HuH-7 (cell line): ENCODE results near the gene ISL1.

Source experiments
- DNase-seq: peaks from one replicate; pipeline ENCODE4 v3.0.0; 2011; ENCODE audit warnings: low spot score

ISL1 gene

DNA sequence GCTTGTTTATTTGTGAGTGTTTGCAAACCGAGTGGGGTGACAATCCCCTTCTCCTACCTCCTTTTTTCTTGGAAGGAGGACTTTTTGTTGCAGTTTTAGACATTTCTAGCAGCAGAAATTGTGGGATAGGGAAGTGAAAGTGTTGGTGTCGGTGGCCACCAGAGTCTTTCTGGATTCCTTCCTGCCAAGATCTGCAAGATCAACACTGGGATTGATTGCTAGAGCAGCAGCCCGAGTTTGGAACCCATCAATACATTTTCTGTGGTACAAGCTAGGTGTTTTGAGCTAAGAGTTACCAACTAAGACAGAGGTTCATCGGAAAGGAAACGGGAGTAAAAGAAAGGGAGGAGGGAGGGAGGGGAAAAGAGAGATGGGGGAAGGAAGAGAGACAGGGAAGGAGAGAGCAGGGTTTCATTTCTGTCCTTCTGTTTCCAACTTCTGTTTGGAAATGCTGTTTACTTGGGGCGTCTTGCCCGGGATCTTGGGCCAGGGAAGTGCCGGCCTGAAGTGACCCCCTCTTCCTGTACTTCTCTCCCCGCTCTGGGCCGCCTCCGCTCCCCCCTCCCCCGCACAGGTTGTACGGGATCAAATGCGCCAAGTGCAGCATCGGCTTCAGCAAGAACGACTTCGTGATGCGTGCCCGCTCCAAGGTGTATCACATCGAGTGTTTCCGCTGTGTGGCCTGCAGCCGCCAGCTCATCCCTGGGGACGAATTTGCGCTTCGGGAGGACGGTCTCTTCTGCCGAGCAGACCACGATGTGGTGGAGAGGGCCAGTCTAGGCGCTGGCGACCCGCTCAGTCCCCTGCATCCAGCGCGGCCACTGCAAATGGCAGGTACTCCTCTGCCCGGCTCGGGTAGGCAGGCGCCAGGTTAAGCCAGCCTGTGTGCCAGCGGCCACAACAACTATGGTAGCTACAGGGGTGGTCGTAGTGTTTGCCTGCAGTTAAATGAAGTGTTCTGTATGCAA is 4.0 kb downstream of the ISL1 start:
- no peak for DNase-seq

- DNase-seq = no peak
These were observed 4.6 kb downstream of the ISL1 start for GRCh38 chr5:51387884-51388275.

DNA sequence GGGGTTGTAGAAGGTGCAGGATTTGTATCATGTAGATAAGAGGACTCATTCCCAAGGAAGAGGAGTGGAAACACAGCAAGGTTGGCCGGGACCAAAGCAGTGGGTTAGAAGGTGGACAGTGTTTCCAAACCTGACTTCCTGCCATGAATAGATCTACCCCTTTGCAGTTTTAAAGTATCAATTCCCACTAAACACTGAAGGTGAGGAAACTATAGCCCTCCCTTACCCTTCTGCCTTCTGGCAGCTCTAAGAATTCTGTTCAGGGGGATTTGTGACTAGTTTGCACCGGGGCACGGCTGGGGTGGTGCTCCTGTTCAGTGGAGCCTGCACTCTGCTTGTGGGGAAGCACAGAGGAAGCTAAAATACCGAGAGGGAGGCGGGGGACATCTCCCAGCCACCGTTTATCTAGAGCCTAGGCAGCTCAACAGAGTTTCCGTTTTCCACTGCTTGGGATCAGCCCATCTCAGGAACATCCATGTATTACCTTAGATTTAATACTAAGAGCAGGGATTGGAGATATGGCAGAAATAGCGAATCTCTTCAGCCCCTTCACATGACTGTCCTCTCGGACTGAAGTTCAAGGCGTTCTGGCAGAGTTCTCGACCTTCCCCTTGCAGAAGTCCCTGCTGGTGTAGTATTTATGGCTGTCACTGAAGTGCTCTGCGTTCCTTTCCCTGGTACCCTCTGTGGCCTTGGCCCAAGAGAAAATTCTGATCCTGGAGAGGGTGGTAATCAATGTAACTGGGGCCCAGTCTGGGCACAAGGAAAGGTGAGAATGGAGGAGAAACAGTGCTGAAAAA is 5.4 kb downstream of the ISL1 start:
- no peak for DNase-seq

DNA sequence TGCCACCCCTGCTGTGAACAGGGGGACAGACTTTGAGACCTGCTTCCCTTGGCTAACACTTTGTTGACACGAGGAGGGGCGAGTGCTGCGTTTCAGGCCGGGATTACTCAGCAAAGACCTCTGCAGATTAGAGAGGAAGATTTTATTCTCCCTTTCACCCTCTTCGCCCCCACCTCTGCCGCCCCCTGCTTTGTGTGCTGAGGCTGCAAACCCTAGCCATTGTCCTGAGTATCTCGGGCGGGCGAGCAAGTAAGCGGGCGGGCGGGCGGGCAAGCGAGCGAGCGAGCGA is 6.0 kb downstream of the ISL1 start:
- no peak for DNase-seq

DNA sequence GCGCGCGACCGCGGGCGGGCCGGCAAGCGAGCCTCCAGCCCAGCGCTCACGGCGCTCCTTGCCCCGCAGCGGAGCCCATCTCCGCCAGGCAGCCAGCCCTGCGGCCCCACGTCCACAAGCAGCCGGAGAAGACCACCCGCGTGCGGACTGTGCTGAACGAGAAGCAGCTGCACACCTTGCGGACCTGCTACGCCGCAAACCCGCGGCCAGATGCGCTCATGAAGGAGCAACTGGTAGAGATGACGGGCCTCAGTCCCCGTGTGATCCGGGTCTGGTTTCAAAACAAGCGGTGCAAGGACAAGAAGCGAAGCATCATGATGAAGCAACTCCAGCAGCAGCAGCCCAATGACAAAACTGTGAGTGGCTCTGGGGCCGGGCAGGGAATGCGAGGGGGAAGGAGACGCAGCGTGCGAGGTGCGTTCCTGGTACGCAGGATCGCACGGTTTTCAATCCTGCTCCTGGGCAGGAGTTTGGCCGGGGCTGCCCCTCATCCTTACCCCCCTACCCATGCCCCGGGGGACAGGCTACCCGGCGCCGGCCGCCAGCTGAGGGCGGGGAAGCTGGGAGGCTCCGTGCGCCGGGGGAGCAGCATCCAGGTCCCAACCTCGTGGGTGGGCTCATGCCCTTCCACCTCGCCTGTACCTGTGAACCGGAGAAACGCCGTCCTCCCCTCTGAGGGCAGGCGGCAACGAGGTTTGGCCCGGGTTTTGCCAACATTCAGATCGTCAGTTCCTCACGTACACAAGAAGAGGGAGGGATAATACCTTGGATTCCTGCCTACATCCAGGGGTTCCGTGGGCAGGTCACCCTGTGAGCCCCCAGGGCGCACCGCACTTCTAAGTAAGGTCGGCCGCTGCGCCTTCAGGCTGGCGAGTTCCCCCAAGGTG is 6.6 kb downstream of the ISL1 start:
- no peak for DNase-seq

DNA sequence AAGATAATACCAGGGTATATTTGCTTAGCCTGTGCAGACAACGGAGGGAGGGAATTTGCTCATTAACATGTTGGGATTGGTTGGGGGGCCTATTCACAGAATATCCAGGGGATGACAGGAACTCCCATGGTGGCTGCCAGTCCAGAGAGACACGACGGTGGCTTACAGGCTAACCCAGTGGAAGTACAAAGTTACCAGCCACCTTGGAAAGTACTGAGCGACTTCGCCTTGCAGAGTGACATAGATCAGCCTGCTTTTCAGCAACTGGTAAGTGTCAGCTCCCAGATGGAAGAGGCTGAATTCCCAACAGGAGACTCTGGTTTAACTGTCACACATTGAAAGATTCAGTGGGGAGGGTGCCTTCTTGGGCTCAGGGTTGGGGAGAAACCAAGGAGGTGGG is 7.9 kb downstream of the ISL1 start:
- DNase-seq = no peak

DNA sequence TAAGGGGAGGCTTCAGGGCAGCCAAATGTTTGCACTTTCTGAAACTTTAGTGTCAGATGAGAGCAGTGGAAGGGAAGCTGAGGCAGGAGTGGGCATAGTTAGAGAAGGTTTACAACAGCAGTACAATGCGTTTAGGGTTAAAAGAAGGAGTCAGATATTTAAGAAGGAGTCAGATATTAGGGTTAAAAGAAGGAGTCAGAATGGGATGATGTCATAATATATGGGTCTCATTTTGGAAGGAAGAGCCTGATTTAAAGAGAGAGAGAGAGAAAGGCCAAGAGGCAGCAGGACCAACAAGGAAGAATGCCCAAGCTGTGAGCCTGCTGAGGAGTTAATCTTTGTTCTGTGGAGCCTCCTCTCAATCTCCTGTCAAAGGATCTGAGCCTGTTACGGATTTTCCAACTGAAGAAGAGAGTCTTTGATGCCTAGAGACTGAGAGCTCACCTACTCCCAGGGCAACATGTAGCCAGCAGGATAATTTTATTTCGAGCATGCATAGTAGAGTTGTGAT is 9.5 kb downstream of the ISL1 start:
- no peak for DNase-seq

GRCh38 chr5:51394609-51395008 is 11.4 kb downstream of the ISL1 start:
- DNase-seq = no peak

DNA sequence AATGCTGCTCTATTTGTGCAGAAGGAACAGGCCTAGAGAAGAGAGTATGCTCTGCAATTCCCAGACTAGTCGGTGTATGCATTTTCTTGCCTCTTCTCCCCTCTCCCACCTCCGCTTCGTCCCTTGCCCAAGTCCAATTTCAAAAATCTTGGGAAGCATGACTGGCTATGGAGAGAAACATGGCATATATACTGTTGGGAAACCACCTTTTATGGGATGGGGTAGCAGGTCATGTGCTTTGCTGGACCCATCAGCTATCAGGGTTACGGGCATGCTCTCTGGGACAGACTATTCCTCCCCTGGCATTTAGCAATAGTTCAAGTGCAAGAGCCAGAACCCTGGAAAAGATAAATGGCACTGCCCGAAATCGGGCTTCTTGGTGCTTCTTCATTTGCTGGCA is 12.0 kb downstream of the ISL1 start:
- no peak for DNase-seq

DNA sequence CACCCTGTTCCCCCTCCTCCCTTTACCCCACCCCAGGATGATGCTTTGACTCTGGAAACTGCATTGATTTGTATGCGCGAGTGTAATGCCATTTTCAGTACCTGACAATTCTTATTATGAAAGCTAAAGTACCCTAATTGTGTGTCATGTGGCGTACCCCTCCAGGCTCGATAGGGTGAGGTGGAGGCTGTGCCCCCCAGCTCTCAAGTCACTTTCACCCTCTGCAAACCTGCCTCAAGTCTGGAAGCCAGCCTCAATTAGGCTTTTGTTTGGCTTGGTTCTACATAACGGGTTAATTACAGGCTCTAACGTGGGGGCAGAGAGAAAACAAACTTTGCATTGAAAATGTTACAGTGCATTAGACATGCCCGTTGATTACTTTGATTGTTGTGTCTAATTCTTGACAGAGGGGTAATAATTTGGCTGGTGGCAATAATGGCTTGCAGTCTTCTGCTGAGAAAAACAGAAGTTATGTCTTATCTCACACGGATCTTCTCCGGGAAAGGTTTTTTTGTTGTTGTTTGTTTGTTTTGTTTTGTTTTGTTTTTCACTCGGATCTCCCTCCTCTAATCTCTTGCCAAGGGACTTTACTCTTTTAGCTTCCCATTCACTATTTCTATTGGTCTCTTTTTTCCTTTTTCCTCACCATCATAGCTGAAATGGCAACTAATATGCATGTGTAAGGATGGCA is 12.6 kb downstream of the ISL1 start:
- no peak for DNase-seq

GRCh38 chr5:51396797-51397196 is 13.5 kb downstream of the ISL1 start:
- no peak for DNase-seq

DNA sequence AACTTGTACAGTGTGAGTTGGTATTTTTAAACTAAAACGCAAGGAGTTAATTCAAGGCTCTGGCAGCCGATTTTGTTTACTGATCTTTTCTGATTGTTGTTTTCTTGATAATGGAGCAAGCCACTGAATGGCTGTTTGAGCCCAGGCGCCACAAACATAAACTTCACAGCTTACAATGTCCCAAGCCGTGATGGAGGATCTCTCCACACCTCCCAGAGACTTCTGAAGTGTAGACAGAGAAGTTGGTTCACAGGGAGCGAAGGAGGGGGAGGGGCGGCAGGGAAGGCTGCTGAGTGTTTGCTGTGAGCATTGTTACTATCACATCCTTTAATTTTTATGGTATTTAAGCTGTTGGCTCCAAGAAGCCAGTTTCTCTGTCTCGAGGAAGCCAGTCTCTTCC is 14.7 kb downstream of the ISL1 start:
- DNase-seq = no peak

DNA sequence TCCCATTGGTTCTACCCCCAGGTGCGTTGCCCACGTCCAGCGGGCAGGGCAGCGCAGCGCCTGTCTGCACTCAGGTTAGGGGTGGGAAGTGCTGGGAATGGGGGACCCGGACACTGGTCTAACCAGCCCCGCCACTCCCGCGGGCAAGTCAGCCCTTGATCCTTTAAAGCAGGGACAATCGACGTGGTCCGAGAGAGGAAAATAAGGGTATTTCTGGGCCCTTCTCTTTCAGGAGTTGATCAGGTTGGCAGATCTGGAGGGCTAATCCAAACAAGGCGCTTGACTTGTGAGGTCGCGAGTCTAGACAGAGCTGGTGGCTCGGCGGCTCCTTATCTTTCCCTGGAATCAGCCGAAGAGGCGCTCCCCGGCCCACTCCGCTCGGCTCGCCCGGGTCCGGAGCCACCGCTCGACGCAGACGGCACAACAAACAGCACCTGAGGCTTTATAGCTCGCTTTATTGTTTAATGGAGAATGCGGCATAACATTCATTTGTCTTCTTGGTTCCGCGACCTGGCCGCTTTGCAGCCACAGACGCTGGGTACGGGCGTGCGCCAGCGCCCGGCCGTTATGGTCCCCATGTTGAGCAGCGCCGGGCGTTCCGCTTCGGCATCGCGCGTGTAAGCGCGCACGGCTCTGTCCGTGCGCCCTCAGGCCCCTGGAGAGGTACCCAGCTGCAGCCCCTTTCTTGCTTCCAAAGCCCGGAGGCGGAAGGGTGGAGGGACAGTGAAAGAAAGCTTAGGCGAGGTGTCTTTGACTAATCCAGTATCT is 15.8 kb downstream of the ISL1 start:
- no peak for DNase-seq

- no peak for DNase-seq
These were observed 16.4 kb downstream of the ISL1 start for GRCh38 chr5:51399643-51400006.

DNA sequence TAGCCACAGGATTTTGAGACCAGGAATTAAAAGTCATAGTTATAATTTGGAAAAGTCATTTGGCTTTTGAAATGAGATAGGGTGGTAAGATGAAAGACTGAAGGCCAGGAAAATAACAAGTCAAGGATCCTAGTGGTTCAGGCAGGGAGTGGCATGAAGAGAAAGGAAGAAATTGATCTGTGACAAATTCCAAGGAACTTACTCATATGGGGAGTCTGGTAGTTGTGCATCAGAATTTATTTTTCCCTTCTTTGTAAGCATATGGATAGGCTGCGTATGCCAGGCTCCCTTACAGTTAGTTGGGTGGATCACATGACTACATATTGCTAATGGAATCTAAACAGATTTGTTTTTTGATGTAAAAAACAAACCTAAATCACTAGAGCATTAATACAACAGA is 21.0 kb downstream of the ISL1 start:
- no peak for DNase-seq

GRCh38 chr5:51411921-51412325 is 28.7 kb downstream of the ISL1 start:
- DNase-seq = no peak

- DNase-seq = no peak
These were observed 31.3 kb downstream of the ISL1 start for GRCh38 chr5:51414516-51414915.

- no peak for DNase-seq
These were observed 32.9 kb downstream of the ISL1 start for GRCh38 chr5:51416149-51416548.

- no peak for DNase-seq
These were observed 49.9 kb downstream of the ISL1 start for GRCh38 chr5:51433052-51433710.

- no peak for DNase-seq
These were observed 56.0 kb downstream of the ISL1 start for GRCh38 chr5:51439232-51439631.
